Stomach (tissue), 9 donors: ENCODE results near the gene PHF20. TPM values are rescaled to one million over a fixed set of nuclear protein-coding genes. Genes with fewer than 3 reads are reported as not detected.

Experiments
- DNase-seq, 2 donors: peaks; one replicate each; pipeline versions ENCODE4 v3.0.0 to v3.0.0-alpha.2; 2013 to 2019
- H3K27ac ChIP-seq, 5 donors: fragments of 200-600 bp in 4 of 5; sonication (generic) in 4 of 5; one replicate each; pipeline ENCODE4 v1.5.1; 2013 to 2019; ENCODE audit warnings: mild to moderate bottlenecking in 1 of 5, moderate library complexity in 1 of 5
- H3K27me3 ChIP-seq, 3 donors: fragments of 200-600 bp; sonication (generic); one replicate each; pipeline ENCODE4 v1.5.1; 2017 to 2019; ENCODE audit warnings: mixed run types in 1 of 3
- H3K36me3 ChIP-seq, 4 donors: fragments of 200-600 bp; sonication (generic); 1 replicate in 3 of 4; 2 replicates in 1 of 4; pipeline ENCODE4 v1.5.1; 2016 to 2019
- H3K4me1 ChIP-seq, 4 donors: fragments of 200-600 bp; sonication (generic); one replicate each; pipeline ENCODE4 v1.5.1; 2016 to 2019
- H3K4me3 ChIP-seq, 4 donors: fragments of 200-600 bp; sonication (generic) in 3 of 4; one replicate each; pipeline ENCODE4 v1.5.1; 2016 to 2019; ENCODE audit warnings: mild to moderate bottlenecking in 1 of 4
- H3K9me3 ChIP-seq, 4 donors: fragments of 200-600 bp; sonication (generic); one replicate each; pipeline ENCODE4 v1.5.1; 2016 to 2019
- CTCF ChIP-seq, 7 experiments: fragments of 450-650 bp in 4 of 7; fragments of 200-600 bp in 3 of 7; sonication (generic) in 3 of 7; IDR thresholded peaks; one replicate each; pipeline ENCODE4 v1.5.1; 2016 to 2019; ENCODE audit warnings: antibody characterized with exemption in 7 of 7, control low read depth in 2 of 7, mild to moderate bottlenecking in 1 of 7
- EP300 ChIP-seq: sonication (generic); formaldehyde crosslinking; IDR thresholded peaks from one replicate; pipeline ENCODE4 v1.6.1; 2017; ENCODE audit warnings: antibody characterized with exemption
- POLR2A ChIP-seq, 4 donors: fragments of 450-650 bp; IDR thresholded peaks; one replicate each; pipeline ENCODE4 v1.6.1; 2016; ENCODE audit warnings: antibody characterized with exemption in 4 of 4, control low read depth in 2 of 4, mild to moderate bottlenecking in 1 of 4, moderate library complexity in 1 of 4
- POLR2AphosphoS5 ChIP-seq, 3 donors: sonication (generic); formaldehyde crosslinking; IDR thresholded peaks; one replicate each; pipeline ENCODE4 v1.6.1; 2016; ENCODE audit warnings: antibody characterized with exemption in 3 of 3
- WGBS, 5 donors: extraction: QIAGEN DNeasy Blood & Tissue Kit in 3 of 5; methylation state at CpG; one replicate each; pipeline versions ENCODE4 v1.1.5 to v1.1.7; 2013 to 2018; 5-methylcytosine and 5-hydroxymethylcytosine counted together
- intact Hi-C: fragments of 100-400 bp; cut with DNase I; formaldehyde crosslinking; loops from one replicate; pipeline ENCODE4 v1.15.1; 2023; ENCODE audit warnings: low total_unique reads
- polyA plus RNA-seq, 3 donors: library from polyadenylated mRNA; stranded (reverse); fragments of 200-250 nt; gene quantifications; one replicate each; pipeline ENCODE4 v1.2.3, GENCODE V29; 2013
- total RNA-seq, 5 donors: library from RNA; depleted of rRNA; stranded (reverse); fragments of >200 nt; gene quantifications; one replicate each; pipeline versions ENCODE4 v1.1.0 to v1.2.3, GENCODE V29; 2014 to 2016
- donor health status: healthy with polysubstance abuse.
- donor health status: Bipolar disorder and iron deficiency.
- donor health status: healthy.

PHF20 gene
- total and polyA plus RNA-seq, 8 donors = 18.3 to 135 (median 31.5) TPM

DNA sequence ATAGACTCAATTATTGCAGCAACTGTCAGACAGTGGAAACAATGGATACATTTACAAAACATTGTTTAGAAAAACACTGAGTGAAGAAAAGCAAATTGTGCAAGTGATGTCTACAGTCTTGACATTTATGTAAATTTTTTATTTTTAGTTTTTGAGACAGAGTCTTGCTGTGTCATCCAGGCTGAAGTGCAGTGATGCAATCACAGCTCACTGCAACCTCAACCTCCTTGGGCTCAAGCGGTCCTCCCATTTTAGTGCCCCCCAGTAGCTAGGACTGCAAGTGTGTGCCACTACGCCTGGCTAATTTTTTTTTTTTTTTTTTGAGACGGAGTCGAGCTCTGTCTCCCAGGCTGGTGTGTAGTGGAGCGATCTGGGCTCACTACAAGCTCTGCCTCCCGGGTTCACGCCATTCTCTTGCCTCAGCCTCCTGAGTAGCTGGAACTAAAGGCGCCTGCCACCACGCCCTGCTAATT, 206.3 kb downstream of the PHF20 start:
- WGBS, 5 donors = 70 to 94% (median 89%) methylated on average over 9 of the region's 9 CpGs
- Histone ChIP-seq H3K27me3 (peaks cover 0 to 4% (median 0%) of the 10 kb centered on the region in 3 donors), H3K9me3 (no peaks in the 10 kb centered on the region), H3K36me3 (no peaks in the 10 kb centered on the region), H3K4me1 (no peaks in the 10 kb centered on the region), H3K4me3 (no peak overlapping the region), H3K27ac (no peak overlapping the region)
- no peak for DNase-seq
- TF ChIP-seq CTCF (IDR thresholded peaks at IDR 0.05) (no peak), POLR2AphosphoS5 (IDR thresholded peaks at IDR 0.05) (no peak), EP300 (no peak), POLR2A (IDR thresholded peaks at IDR 0.05) (no peak)
- intact Hi-C loops = no loop called here

GRCh38 chr20:35979544-35979943, 207.7 kb downstream of the PHF20 start:
- intact Hi-C loops = no loop called here
- Histone ChIP-seq H3K4me1 (no peaks in the 10 kb centered on the region), H3K27me3 (peaks cover 0 to 4% (median 0%) of the 10 kb centered on the region in 3 donors), H3K4me3 (no peak overlapping the region), H3K27ac (no peak overlapping the region), H3K9me3 (no peaks in the 10 kb centered on the region), H3K36me3 (no peaks in the 10 kb centered on the region)
- no peak for DNase-seq
- 61 to 68% (median 66%) methylated on average over 5 of the region's 5 CpGs for WGBS, 5 donors
- no peak for TF ChIP-seq POLR2A (IDR thresholded peaks at IDR 0.05)
- TF ChIP-seq POLR2AphosphoS5 (IDR thresholded peaks at IDR 0.05) = no peak
- TF ChIP-seq CTCF (IDR thresholded peaks at IDR 0.05) = no peak
- no peak for TF ChIP-seq EP300

DNA sequence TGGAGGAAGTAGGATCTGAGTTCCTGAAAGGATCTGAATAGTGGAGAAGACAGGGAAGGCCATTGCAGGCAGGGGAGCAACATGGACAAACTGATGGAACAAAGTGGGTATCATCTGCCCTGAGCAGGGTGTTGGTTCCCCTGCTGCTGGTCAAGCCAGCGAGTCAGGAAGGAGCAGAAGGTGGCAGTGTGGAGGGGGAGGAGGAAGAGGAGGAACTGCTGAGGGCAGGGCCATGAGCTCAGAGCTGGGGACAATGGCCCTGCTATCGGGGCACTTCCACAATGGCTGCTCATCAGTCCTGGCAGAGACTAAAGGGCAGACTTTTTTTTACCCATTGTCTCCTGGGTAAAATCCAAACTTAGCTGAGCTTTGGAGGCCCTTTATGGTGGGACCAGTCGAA, 210.2 kb downstream of the PHF20 start:
- H3K27me3 ChIP-seq = peaks cover 0 to 4% (median 0%) of the 10 kb centered on the region in 3 donors
- no peak overlapping the region for H3K4me3 ChIP-seq
- no peak overlapping the region for H3K27ac ChIP-seq
- TF ChIP-seq POLR2A (IDR thresholded peaks at IDR 0.05) = no peak
- TF ChIP-seq EP300 = no peak
- no peak for TF ChIP-seq POLR2AphosphoS5 (IDR thresholded peaks at IDR 0.05)
- TF ChIP-seq CTCF (IDR thresholded peaks at IDR 0.05) = no peak
- WGBS, 5 donors = 46 to 78% (median 71%) methylated on average over 3 of the region's 3 CpGs
- H3K4me1 ChIP-seq = no peaks in the 10 kb centered on the region
- no peaks in the 10 kb centered on the region for H3K9me3 ChIP-seq
- intact Hi-C loops = no loop called here
- DNase-seq = no peak
- no peaks in the 10 kb centered on the region for H3K36me3 ChIP-seq

- 71 to 77% (median 74%) methylated on average over 6 of the region's 6 CpGs for WGBS, 5 donors
- TF ChIP-seq EP300 = no peak
- no peak for TF ChIP-seq POLR2A (IDR thresholded peaks at IDR 0.05)
- no peak for TF ChIP-seq POLR2AphosphoS5 (IDR thresholded peaks at IDR 0.05)
- no peak for TF ChIP-seq CTCF (IDR thresholded peaks at IDR 0.05)
- intact Hi-C loops = no loop called here
Measured at GRCh38 chr20:35984382-35984781, 212.6 kb downstream of the PHF20 start.

More at GRCh38 chr20:35984382-35984781, 212.6 kb downstream of the PHF20 start:
- no peak overlapping the region for H3K27ac ChIP-seq
- no peak overlapping the region for H3K4me3 ChIP-seq
- H3K36me3 ChIP-seq = no peaks in the 10 kb centered on the region
- no peaks in the 10 kb centered on the region for H3K4me1 ChIP-seq
- no peaks in the 10 kb centered on the region for H3K9me3 ChIP-seq
- peaks cover 0 to 4% (median 0%) of the 10 kb centered on the region in 3 donors for H3K27me3 ChIP-seq
- DNase-seq = no peak
